K562 (cell line): ENCODE measurements around the gene SLC25A51. TPM values are rescaled to one million over a fixed set of nuclear protein-coding genes. Genes with fewer than 3 reads are reported as not detected.

Experiments
- CAMTA2 ChIP-seq: fragments of 250-450 bp; sonication (Bioruptor Pico); conservative IDR thresholded peaks from 2 replicates; pipeline ENCODE4 v1.5.1; 2022
- HOXB6 ChIP-seq: fragments of 250-450 bp; sonication (Bioruptor Pico); IDR thresholded peaks from 2 replicates; pipeline ENCODE4 v1.5.1; 2022; ENCODE audit warnings: mild to moderate bottlenecking, borderline replicate concordance
- IRF2 ChIP-seq: sonication (generic); formaldehyde crosslinking; IDR thresholded peaks from 2 replicates; pipeline ENCODE4 v1.8.1; 2022; ENCODE audit warnings: mild to moderate bottlenecking, missing genetic modification reagents
- MCM5 ChIP-seq: fragments of 450-650 bp; IDR thresholded peaks from 2 replicates; pipeline ENCODE4 v1.6.1; 2016; ENCODE audit warnings: low read depth
- NCOR1 ChIP-seq: fragments of 450-650 bp; IDR thresholded peaks from 2 replicates; pipeline ENCODE4 v1.6.1; 2016; ENCODE audit warnings: mild to moderate bottlenecking, moderate library complexity
- RFX7 ChIP-seq: fragments of 250-450 bp; sonication (Bioruptor Pico); IDR thresholded peaks from 2 replicates; pipeline ENCODE4 v1.5.1; 2021; ENCODE audit warnings: mild to moderate bottlenecking
- RHOXF2B ChIP-seq: fragments of 250-450 bp; sonication (Bioruptor Pico); conservative IDR thresholded peaks from 2 replicates; pipeline ENCODE4 v1.5.1; 2021
- SMARCA5 ChIP-seq: fragments of 450-650 bp; IDR thresholded peaks from 2 replicates; pipeline ENCODE4 v1.6.1; 2016
- U2AF2 ChIP-seq: fragments of 200-400 bp; formaldehyde crosslinking; optimal IDR thresholded peaks from 2 replicates; pipeline ENCODE3; 2017; ENCODE audit warnings: low read depth, mild to moderate bottlenecking, low read length
- ZBTB8A ChIP-seq: fragments of 450-650 bp; IDR thresholded peaks from 2 replicates; pipeline ENCODE4 v1.6.1; 2018; ENCODE audit warnings: mild to moderate bottlenecking, moderate library complexity; ENCODE audit not compliant: partially characterized antibody
- ZNF263 ChIP-seq: sonication (generic); formaldehyde crosslinking; IDR thresholded peaks from 2 replicates; pipeline ENCODE4 v1.8.0; 2022; ENCODE audit warnings: mild to moderate bottlenecking, missing genetic modification reagents, borderline replicate concordance
- polyA plus RNA-seq, 8 experiments: library from polyadenylated mRNA; depleted of rRNA in 4 of 8; stranded (reverse) in 5 of 8; unstranded in 3 of 8; fragments of >200 nt; fragmentation: Nextera tagmentation in 2 of 8; fragmentation: Illumina TruSeq in 1 of 8; extraction: Ambion mirVana in 2 of 8; extraction: Trizol in 1 of 8; gene quantifications; 2 replicates each; pipeline versions ENCODE4 v1.2.1 to v1.2.3, GENCODE V29; 2011 to 2014; ENCODE audit warnings: inconsistent platforms in 1 of 8, missing spikeins in 1 of 8
- total RNA-seq, 7 experiments: library from RNA; depleted of rRNA in 6 of 7; stranded (reverse); fragments of >200 nt in 6 of 7; fragmentation: Illumina TruSeq in 2 of 7; extraction: Trizol in 2 of 7; gene quantifications; 2 replicates each; pipeline versions ENCODE4 v1.2.1 to v1.2.3, GENCODE V29; 2011 to 2021; ENCODE audit warnings: low replicate concordance in 1 of 7
- TF ChIP-seq, protein P1 (sequence below): sonication (generic); formaldehyde crosslinking; IDR thresholded peaks from 2 replicates; pipeline ENCODE4 v1.8.0; 2022; ENCODE audit warnings: mild to moderate bottlenecking, missing genetic modification reagents
- TF ChIP-seq, protein P2 (sequence below), 2 experiments: fragments of 450-650 bp; IDR thresholded peaks; 2 replicates each; pipeline ENCODE4 v1.6.1; 2018; ENCODE audit warnings: mild to moderate bottlenecking in 2 of 2, low read depth in 1 of 2; ENCODE audit not compliant: partially characterized antibody in 2 of 2
- TF ChIP-seq, protein P3 (sequence below): fragments of 450-650 bp; formaldehyde crosslinking; IDR thresholded peaks from 2 replicates; pipeline ENCODE4 v1.4.0; 2020; ENCODE audit warnings: mild to moderate bottlenecking, moderate library complexity
- TF ChIP-seq, protein P4 (sequence below): sonication (generic); formaldehyde crosslinking; IDR thresholded peaks from 2 replicates; pipeline ENCODE4 v1.8.1; 2023; ENCODE audit warnings: mild to moderate bottlenecking, missing genetic modification reagents, moderate library complexity
- TF ChIP-seq, protein P5 (sequence below): fragments of 450-650 bp; formaldehyde crosslinking; IDR thresholded peaks from 2 replicates; pipeline ENCODE4 v1.4.0; 2022; ENCODE audit warnings: missing genetic modification characterization

SLC25A51 gene
- total and polyA plus RNA-seq, 9 of the 15 experiments (the other 6 are each of a cell fraction or from before 2014, with no cell fraction given): 9.1 to 40.7 (median 24.5) TPM

DNA sequence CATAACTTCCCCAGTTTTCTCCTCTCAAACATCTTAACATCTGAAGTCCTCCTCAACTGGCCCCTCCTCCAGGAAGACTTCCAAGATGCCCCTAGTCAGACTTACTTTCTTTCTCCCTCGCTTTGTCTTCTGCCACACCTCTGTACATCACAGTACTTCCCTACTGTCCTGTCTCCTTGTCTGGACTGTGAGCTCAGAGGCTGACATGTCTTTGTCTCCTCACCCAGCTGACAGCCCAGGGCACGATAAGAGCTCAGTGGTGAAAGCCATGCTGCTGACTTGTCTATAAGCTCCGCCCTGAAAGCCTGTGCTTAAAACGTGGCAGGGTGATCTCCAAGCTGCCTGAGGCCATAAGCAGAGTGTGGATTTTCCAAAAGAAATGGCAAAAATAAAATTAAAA lies 33.0 kb upstream of the SLC25A51 start (continued):
- TF ChIP-seq, protein P1, sequence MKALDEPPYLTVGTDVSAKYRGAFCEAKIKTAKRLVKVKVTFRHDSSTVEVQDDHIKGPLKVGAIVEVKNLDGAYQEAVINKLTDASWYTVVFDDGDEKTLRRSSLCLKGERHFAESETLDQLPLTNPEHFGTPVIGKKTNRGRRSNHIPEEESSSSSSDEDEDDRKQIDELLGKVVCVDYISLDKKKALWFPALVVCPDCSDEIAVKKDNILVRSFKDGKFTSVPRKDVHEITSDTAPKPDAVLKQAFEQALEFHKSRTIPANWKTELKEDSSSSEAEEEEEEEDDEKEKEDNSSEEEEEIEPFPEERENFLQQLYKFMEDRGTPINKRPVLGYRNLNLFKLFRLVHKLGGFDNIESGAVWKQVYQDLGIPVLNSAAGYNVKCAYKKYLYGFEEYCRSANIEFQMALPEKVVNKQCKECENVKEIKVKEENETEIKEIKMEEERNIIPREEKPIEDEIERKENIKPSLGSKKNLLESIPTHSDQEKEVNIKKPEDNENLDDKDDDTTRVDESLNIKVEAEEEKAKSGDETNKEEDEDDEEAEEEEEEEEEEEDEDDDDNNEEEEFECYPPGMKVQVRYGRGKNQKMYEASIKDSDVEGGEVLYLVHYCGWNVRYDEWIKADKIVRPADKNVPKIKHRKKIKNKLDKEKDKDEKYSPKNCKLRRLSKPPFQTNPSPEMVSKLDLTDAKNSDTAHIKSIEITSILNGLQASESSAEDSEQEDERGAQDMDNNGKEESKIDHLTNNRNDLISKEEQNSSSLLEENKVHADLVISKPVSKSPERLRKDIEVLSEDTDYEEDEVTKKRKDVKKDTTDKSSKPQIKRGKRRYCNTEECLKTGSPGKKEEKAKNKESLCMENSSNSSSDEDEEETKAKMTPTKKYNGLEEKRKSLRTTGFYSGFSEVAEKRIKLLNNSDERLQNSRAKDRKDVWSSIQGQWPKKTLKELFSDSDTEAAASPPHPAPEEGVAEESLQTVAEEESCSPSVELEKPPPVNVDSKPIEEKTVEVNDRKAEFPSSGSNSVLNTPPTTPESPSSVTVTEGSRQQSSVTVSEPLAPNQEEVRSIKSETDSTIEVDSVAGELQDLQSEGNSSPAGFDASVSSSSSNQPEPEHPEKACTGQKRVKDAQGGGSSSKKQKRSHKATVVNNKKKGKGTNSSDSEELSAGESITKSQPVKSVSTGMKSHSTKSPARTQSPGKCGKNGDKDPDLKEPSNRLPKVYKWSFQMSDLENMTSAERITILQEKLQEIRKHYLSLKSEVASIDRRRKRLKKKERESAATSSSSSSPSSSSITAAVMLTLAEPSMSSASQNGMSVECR (CRISPR knock-in tag): peak; percentile 73; the same call in 1 of the 2 replicates
- TF ChIP-seq HOXB6 (no peak), U2AF2 (no peak), RHOXF2B (CRISPR knock-in tag) (no peak), RFX7 (CRISPR knock-in tag) (no peak), ZBTB8A (no peak), IRF2 (CRISPR knock-in tag) (no peak), CAMTA2 (CRISPR knock-in tag) (no peak), SMARCA5 (peak; percentile 92), MCM5 (no peak), ZNF263 (CRISPR knock-in tag) (no peak), NCOR1 (peak; percentile 57)
- TF ChIP-seq, protein P2, sequence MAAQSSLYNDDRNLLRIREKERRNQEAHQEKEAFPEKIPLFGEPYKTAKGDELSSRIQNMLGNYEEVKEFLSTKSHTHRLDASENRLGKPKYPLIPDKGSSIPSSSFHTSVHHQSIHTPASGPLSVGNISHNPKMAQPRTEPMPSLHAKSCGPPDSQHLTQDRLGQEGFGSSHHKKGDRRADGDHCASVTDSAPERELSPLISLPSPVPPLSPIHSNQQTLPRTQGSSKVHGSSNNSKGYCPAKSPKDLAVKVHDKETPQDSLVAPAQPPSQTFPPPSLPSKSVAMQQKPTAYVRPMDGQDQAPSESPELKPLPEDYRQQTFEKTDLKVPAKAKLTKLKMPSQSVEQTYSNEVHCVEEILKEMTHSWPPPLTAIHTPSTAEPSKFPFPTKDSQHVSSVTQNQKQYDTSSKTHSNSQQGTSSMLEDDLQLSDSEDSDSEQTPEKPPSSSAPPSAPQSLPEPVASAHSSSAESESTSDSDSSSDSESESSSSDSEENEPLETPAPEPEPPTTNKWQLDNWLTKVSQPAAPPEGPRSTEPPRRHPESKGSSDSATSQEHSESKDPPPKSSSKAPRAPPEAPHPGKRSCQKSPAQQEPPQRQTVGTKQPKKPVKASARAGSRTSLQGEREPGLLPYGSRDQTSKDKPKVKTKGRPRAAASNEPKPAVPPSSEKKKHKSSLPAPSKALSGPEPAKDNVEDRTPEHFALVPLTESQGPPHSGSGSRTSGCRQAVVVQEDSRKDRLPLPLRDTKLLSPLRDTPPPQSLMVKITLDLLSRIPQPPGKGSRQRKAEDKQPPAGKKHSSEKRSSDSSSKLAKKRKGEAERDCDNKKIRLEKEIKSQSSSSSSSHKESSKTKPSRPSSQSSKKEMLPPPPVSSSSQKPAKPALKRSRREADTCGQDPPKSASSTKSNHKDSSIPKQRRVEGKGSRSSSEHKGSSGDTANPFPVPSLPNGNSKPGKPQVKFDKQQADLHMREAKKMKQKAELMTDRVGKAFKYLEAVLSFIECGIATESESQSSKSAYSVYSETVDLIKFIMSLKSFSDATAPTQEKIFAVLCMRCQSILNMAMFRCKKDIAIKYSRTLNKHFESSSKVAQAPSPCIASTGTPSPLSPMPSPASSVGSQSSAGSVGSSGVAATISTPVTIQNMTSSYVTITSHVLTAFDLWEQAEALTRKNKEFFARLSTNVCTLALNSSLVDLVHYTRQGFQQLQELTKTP (IDR thresholded peaks at IDR 0.05; ENCODE audit: low read depth in 1 of 2, partially characterized antibody in 2 of 2): no peak
- TF ChIP-seq, protein P3, sequence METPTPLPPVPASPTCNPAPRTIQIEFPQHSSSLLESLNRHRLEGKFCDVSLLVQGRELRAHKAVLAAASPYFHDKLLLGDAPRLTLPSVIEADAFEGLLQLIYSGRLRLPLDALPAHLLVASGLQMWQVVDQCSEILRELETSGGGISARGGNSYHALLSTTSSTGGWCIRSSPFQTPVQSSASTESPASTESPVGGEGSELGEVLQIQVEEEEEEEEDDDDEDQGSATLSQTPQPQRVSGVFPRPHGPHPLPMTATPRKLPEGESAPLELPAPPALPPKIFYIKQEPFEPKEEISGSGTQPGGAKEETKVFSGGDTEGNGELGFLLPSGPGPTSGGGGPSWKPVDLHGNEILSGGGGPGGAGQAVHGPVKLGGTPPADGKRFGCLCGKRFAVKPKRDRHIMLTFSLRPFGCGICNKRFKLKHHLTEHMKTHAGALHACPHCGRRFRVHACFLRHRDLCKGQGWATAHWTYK (CRISPR knock-in tag): no peak
- TF ChIP-seq, protein P4, sequence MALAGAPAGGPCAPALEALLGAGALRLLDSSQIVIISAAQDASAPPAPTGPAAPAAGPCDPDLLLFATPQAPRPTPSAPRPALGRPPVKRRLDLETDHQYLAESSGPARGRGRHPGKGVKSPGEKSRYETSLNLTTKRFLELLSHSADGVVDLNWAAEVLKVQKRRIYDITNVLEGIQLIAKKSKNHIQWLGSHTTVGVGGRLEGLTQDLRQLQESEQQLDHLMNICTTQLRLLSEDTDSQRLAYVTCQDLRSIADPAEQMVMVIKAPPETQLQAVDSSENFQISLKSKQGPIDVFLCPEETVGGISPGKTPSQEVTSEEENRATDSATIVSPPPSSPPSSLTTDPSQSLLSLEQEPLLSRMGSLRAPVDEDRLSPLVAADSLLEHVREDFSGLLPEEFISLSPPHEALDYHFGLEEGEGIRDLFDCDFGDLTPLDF (CRISPR knock-in tag): no peak
- TF ChIP-seq, protein P5, sequence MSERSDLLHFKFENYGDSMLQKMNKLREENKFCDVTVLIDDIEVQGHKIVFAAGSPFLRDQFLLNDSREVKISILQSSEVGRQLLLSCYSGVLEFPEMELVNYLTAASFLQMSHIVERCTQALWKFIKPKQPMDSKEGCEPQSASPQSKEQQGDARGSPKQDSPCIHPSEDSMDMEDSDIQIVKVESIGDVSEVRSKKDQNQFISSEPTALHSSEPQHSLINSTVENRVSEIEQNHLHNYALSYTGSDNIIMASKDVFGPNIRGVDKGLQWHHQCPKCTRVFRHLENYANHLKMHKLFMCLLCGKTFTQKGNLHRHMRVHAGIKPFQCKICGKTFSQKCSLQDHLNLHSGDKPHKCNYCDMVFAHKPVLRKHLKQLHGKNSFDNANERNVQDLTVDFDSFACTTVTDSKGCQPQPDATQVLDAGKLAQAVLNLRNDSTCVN: no peak
